GM23338 (cell line): ENCODE measurements around the gene KCTD2. TPM values are rescaled to one million over a fixed set of nuclear protein-coding genes. Genes with fewer than 3 reads are reported as not detected.
A peak's percentile ranks its signal among the peaks of the same experiment; 100 is the strongest.

Experiments used
- ATAC-seq: fragments of 200-7000 bp; cut with Tn5 transposase; 3 replicates; pipeline ENCODE4 v1.9.1; 2020
- DNase-seq: peaks from one replicate; pipeline ENCODE4 v3.0.0-alpha.2; 2015; ENCODE audit warnings: low spot score
- H2AFZ ChIP-seq: fragments of 200-600 bp; sonication (generic); 2 replicates; pipeline ENCODE4 v1.8.0; 2016; ENCODE audit warnings: antibody characterized with exemption, mild to moderate bottlenecking, moderate library complexity
- H3F3A ChIP-seq: fragments of 200-600 bp; sonication (generic); replicated peaks from 2 replicates; pipeline ENCODE4 v1.8.0; 2017; ENCODE audit warnings: antibody characterized with exemption, mixed run types, low read depth
- H3K27ac ChIP-seq: fragments of 200-600 bp; sonication (generic); 2 replicates; pipeline ENCODE4 v1.6.1; 2016; ENCODE audit warnings: low read depth
- H3K27me3 ChIP-seq: fragments of 200-600 bp; sonication (generic); 2 replicates; pipeline ENCODE4 v1.8.0; 2016; ENCODE audit warnings: mild to moderate bottlenecking, mixed run types, moderate library complexity; ENCODE audit not compliant: insufficient read depth
- H3K36me3 ChIP-seq: fragments of 200-600 bp; sonication (generic); 2 replicates; pipeline ENCODE4 v1.8.0; 2016; ENCODE audit warnings: mild to moderate bottlenecking; ENCODE audit not compliant: insufficient read depth
- H3K4me1 ChIP-seq: fragments of 200-600 bp; sonication (generic); 2 replicates; pipeline ENCODE4 v1.8.0; 2016; ENCODE audit warnings: mild to moderate bottlenecking, moderate library complexity; ENCODE audit not compliant: insufficient read depth
- H3K4me2 ChIP-seq: fragments of 200-600 bp; sonication (generic); 2 replicates; pipeline ENCODE4 v1.7.1; 2017; ENCODE audit warnings: mixed run types
- H3K4me3 ChIP-seq: fragments of 200-600 bp; sonication (generic); 2 replicates; pipeline ENCODE4 v1.6.1; 2016; ENCODE audit warnings: mixed run types
- H3K79me2 ChIP-seq: fragments of 200-600 bp; sonication (generic); replicated peaks from 2 replicates; pipeline ENCODE4 v1.8.0; 2017; ENCODE audit warnings: mild to moderate bottlenecking; ENCODE audit not compliant: insufficient read depth
- H3K9me2 ChIP-seq: fragments of 200-600 bp; sonication (generic); 2 replicates; pipeline ENCODE4 v1.8.0; 2017; ENCODE audit not compliant: insufficient read depth
- H4K20me1 ChIP-seq: fragments of 200-600 bp; sonication (generic); replicated peaks from 2 replicates; pipeline ENCODE4 v1.8.0; 2017; ENCODE audit warnings: mild to moderate bottlenecking; ENCODE audit not compliant: insufficient read depth
- H3K27ac Mint-ChIP-seq: 2 replicates; pipeline ENCODE4 v1.8.0; 2020; ENCODE audit warnings: inconsistent platforms, mild to moderate bottlenecking, moderate library complexity, mixed read lengths
- H3K27me3 Mint-ChIP-seq: 3 replicates; pipeline ENCODE4 v1.8.0; 2022; ENCODE audit warnings: low read depth, mild to moderate bottlenecking, moderate library complexity, mixed read lengths, inconsistent platforms; ENCODE audit not compliant: insufficient read depth, poor library complexity
- H3K36me3 Mint-ChIP-seq: 3 replicates; pipeline ENCODE4 v1.8.0; 2021; ENCODE audit warnings: low read depth, mild to moderate bottlenecking, inconsistent platforms, moderate library complexity, mixed read lengths
- H3K4me1 Mint-ChIP-seq: 3 replicates; pipeline ENCODE4 v1.8.0; 2020; ENCODE audit warnings: mild to moderate bottlenecking, inconsistent platforms, mixed read lengths
- H3K4me3 Mint-ChIP-seq: 3 replicates; pipeline ENCODE4 v1.8.0; 2021; ENCODE audit warnings: moderate library complexity, mild to moderate bottlenecking, inconsistent platforms, mixed read lengths
- H3K9me3 Mint-ChIP-seq: 3 replicates; pipeline ENCODE4 v1.8.0; 2020; ENCODE audit warnings: moderate library complexity, mild to moderate bottlenecking, inconsistent platforms, mixed read lengths
- CREB1 ChIP-seq: fragments of 250-450 bp; sonication (Bioruptor Pico); IDR thresholded peaks from 2 replicates; pipeline ENCODE4 v1.5.0; 2020; ENCODE audit warnings: low read depth, mild to moderate bottlenecking, moderate library complexity
- EZH2 ChIP-seq: fragments of 200-600 bp; sonication (generic); IDR thresholded peaks from one replicate; pipeline ENCODE4 v1.8.0; 2017; ENCODE audit warnings: antibody characterized with exemption, mild to moderate bottlenecking, low read depth; ENCODE audit not compliant: unreplicated experiment
- EZH2phosphoT487 ChIP-seq: fragments of 200-600 bp; sonication (generic); IDR thresholded peaks from one replicate; pipeline ENCODE4 v1.8.1; 2018; ENCODE audit warnings: antibody characterized with exemption; ENCODE audit not compliant: unreplicated experiment
- JUNB ChIP-seq: IDR thresholded peaks from one replicate; pipeline ENCODE4 v1.6.1; 2016; ENCODE audit warnings: antibody characterized with exemption; ENCODE audit not compliant: unreplicated experiment
- NANOG ChIP-seq: IDR thresholded peaks from 2 replicates; pipeline ENCODE4 v1.6.1; 2016; ENCODE audit warnings: antibody characterized with exemption, borderline replicate concordance
- POLR2AphosphoS5 ChIP-seq: IDR thresholded peaks from 2 replicates; pipeline ENCODE4 v1.6.1; 2016; ENCODE audit warnings: antibody characterized with exemption, low read depth
- STAT1 ChIP-seq: IDR thresholded peaks from one replicate; pipeline ENCODE4 v1.6.1; 2016; ENCODE audit warnings: antibody characterized with exemption; ENCODE audit not compliant: unreplicated experiment
- ZNF114 ChIP-seq: fragments of 250-450 bp; sonication (Bioruptor Pico); IDR thresholded peaks from 2 replicates; pipeline ENCODE4 v1.5.0; 2020; ENCODE audit warnings: mild to moderate bottlenecking, moderate library complexity
- ZNF331 ChIP-seq: fragments of 250-450 bp; sonication (Bioruptor Pico); IDR thresholded peaks from 2 replicates; pipeline ENCODE4 v1.5.0; 2020; ENCODE audit warnings: low read depth, mild to moderate bottlenecking, moderate library complexity
- polyA plus RNA-seq: library from polyadenylated mRNA; unstranded; fragments of >200 nt; fragmentation: Nextera tagmentation; extraction: Ambion mirVana; gene quantifications from 2 replicates; pipeline ENCODE4 v1.2.1, GENCODE V29; 2016
- total RNA-seq: library from RNA; depleted of rRNA; stranded (reverse); fragments of >200 nt; shearing (Covaris generic); gene quantifications from 2 replicates; pipeline ENCODE4 v1.2.3, GENCODE V29; 2014
- TF ChIP-seq, protein P1 (sequence below), 2 experiments: fragments of 200-600 bp in 1 of 2; sonication (generic) in 1 of 2; conservative IDR thresholded peaks; 2 replicates each; pipeline versions ENCODE4 v1.5.1 to v1.6.1; 2016 to 2017; ENCODE audit warnings: antibody characterized with exemption in 2 of 2, low read depth in 2 of 2, mild to moderate bottlenecking in 2 of 2, moderate library complexity in 1 of 2
- TF ChIP-seq, protein P2 (sequence below): IDR thresholded peaks from 2 replicates; pipeline ENCODE4 v1.6.1; 2016; ENCODE audit warnings: antibody characterized with exemption
- TF ChIP-seq, protein P3 (sequence below): IDR thresholded peaks from one replicate; pipeline ENCODE4 v1.6.1; 2018; ENCODE audit warnings: antibody characterized with exemption; ENCODE audit not compliant: unreplicated experiment
- TF ChIP-seq, protein P4 (sequence below): fragments of 250-450 bp; sonication (Bioruptor Pico); IDR thresholded peaks from 2 replicates; pipeline ENCODE4 v1.5.0; 2020; ENCODE audit warnings: mild to moderate bottlenecking, moderate library complexity

Gene KCTD2
- total and polyA plus RNA-seq, 2 experiments from 2014 or later = 7.4 to 30.0 TPM

DNA sequence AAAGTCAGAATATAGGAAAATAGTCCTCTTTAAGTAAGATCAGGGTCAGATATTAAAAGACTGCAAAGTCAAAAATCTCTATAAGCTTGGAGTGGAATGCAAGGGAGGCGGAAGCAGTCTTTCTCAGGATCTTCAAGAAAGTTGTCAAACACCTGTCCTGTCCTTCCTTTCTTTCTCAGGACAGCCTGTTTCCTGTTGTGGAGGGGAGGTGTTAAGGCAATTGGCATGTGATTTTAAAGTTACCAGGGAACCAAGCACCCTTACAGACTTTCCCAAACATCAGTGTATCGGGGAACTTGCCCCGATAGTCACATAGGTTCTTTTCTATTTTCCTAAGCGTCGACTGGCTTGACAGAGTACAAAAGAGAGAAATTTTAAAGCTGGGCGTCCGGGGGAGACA lies 2.3 kb upstream of the KCTD2 start:
- H3K27ac ChIP-seq = peak overlapping the region; percentile 95
- Mint-ChIP-seq H3K27me3 (peaks cover 14% of the 10 kb centered on the region), H3K4me1 (peaks cover 50% of the 10 kb centered on the region), H3K36me3 (peaks cover 45% of the 10 kb centered on the region), H3K9me3 (no peaks in the 10 kb centered on the region), H3K27ac (peak overlapping the region; percentile 94), H3K4me3 (peak overlapping the region; percentile 85)
- H3K4me3 ChIP-seq = peak overlapping the region; percentile 100
- peaks cover 40% of the 10 kb centered on the region for H3K4me1 ChIP-seq
- H2AFZ ChIP-seq = no peak overlapping the region
- ATAC-seq (no peak), DNase-seq (peak; percentile 60)
- peaks cover 59% of the 10 kb centered on the region for H3K79me2 ChIP-seq
- H4K20me1 ChIP-seq = peaks cover 18% of the 10 kb centered on the region
- TF ChIP-seq ZNF331 (CRISPR knock-in tag) = no peak
- TF ChIP-seq, protein P1, sequence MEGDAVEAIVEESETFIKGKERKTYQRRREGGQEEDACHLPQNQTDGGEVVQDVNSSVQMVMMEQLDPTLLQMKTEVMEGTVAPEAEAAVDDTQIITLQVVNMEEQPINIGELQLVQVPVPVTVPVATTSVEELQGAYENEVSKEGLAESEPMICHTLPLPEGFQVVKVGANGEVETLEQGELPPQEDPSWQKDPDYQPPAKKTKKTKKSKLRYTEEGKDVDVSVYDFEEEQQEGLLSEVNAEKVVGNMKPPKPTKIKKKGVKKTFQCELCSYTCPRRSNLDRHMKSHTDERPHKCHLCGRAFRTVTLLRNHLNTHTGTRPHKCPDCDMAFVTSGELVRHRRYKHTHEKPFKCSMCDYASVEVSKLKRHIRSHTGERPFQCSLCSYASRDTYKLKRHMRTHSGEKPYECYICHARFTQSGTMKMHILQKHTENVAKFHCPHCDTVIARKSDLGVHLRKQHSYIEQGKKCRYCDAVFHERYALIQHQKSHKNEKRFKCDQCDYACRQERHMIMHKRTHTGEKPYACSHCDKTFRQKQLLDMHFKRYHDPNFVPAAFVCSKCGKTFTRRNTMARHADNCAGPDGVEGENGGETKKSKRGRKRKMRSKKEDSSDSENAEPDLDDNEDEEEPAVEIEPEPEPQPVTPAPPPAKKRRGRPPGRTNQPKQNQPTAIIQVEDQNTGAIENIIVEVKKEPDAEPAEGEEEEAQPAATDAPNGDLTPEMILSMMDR (conservative IDR thresholded peaks at IDR 0.05; ENCODE audit: low read depth in 2 of 2) = no peak
- no peak for TF ChIP-seq ZNF114 (CRISPR knock-in tag)
- no peak for TF ChIP-seq EZH2phosphoT487
- no peak for TF ChIP-seq EZH2
- no peak for TF ChIP-seq POLR2AphosphoS5
- TF ChIP-seq, protein P2, sequence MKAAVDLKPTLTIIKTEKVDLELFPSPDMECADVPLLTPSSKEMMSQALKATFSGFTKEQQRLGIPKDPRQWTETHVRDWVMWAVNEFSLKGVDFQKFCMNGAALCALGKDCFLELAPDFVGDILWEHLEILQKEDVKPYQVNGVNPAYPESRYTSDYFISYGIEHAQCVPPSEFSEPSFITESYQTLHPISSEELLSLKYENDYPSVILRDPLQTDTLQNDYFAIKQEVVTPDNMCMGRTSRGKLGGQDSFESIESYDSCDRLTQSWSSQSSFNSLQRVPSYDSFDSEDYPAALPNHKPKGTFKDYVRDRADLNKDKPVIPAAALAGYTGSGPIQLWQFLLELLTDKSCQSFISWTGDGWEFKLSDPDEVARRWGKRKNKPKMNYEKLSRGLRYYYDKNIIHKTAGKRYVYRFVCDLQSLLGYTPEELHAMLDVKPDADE = no peak
- no peak for TF ChIP-seq JUNB
- TF ChIP-seq, protein P3, sequence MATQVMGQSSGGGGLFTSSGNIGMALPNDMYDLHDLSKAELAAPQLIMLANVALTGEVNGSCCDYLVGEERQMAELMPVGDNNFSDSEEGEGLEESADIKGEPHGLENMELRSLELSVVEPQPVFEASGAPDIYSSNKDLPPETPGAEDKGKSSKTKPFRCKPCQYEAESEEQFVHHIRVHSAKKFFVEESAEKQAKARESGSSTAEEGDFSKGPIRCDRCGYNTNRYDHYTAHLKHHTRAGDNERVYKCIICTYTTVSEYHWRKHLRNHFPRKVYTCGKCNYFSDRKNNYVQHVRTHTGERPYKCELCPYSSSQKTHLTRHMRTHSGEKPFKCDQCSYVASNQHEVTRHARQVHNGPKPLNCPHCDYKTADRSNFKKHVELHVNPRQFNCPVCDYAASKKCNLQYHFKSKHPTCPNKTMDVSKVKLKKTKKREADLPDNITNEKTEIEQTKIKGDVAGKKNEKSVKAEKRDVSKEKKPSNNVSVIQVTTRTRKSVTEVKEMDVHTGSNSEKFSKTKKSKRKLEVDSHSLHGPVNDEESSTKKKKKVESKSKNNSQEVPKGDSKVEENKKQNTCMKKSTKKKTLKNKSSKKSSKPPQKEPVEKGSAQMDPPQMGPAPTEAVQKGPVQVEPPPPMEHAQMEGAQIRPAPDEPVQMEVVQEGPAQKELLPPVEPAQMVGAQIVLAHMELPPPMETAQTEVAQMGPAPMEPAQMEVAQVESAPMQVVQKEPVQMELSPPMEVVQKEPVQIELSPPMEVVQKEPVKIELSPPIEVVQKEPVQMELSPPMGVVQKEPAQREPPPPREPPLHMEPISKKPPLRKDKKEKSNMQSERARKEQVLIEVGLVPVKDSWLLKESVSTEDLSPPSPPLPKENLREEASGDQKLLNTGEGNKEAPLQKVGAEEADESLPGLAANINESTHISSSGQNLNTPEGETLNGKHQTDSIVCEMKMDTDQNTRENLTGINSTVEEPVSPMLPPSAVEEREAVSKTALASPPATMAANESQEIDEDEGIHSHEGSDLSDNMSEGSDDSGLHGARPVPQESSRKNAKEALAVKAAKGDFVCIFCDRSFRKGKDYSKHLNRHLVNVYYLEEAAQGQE = no peak
- TF ChIP-seq CREB1 (CRISPR knock-in tag) = no peak
- no peak for TF ChIP-seq STAT1
- TF ChIP-seq NANOG = no peak
- TF ChIP-seq, protein P4, sequence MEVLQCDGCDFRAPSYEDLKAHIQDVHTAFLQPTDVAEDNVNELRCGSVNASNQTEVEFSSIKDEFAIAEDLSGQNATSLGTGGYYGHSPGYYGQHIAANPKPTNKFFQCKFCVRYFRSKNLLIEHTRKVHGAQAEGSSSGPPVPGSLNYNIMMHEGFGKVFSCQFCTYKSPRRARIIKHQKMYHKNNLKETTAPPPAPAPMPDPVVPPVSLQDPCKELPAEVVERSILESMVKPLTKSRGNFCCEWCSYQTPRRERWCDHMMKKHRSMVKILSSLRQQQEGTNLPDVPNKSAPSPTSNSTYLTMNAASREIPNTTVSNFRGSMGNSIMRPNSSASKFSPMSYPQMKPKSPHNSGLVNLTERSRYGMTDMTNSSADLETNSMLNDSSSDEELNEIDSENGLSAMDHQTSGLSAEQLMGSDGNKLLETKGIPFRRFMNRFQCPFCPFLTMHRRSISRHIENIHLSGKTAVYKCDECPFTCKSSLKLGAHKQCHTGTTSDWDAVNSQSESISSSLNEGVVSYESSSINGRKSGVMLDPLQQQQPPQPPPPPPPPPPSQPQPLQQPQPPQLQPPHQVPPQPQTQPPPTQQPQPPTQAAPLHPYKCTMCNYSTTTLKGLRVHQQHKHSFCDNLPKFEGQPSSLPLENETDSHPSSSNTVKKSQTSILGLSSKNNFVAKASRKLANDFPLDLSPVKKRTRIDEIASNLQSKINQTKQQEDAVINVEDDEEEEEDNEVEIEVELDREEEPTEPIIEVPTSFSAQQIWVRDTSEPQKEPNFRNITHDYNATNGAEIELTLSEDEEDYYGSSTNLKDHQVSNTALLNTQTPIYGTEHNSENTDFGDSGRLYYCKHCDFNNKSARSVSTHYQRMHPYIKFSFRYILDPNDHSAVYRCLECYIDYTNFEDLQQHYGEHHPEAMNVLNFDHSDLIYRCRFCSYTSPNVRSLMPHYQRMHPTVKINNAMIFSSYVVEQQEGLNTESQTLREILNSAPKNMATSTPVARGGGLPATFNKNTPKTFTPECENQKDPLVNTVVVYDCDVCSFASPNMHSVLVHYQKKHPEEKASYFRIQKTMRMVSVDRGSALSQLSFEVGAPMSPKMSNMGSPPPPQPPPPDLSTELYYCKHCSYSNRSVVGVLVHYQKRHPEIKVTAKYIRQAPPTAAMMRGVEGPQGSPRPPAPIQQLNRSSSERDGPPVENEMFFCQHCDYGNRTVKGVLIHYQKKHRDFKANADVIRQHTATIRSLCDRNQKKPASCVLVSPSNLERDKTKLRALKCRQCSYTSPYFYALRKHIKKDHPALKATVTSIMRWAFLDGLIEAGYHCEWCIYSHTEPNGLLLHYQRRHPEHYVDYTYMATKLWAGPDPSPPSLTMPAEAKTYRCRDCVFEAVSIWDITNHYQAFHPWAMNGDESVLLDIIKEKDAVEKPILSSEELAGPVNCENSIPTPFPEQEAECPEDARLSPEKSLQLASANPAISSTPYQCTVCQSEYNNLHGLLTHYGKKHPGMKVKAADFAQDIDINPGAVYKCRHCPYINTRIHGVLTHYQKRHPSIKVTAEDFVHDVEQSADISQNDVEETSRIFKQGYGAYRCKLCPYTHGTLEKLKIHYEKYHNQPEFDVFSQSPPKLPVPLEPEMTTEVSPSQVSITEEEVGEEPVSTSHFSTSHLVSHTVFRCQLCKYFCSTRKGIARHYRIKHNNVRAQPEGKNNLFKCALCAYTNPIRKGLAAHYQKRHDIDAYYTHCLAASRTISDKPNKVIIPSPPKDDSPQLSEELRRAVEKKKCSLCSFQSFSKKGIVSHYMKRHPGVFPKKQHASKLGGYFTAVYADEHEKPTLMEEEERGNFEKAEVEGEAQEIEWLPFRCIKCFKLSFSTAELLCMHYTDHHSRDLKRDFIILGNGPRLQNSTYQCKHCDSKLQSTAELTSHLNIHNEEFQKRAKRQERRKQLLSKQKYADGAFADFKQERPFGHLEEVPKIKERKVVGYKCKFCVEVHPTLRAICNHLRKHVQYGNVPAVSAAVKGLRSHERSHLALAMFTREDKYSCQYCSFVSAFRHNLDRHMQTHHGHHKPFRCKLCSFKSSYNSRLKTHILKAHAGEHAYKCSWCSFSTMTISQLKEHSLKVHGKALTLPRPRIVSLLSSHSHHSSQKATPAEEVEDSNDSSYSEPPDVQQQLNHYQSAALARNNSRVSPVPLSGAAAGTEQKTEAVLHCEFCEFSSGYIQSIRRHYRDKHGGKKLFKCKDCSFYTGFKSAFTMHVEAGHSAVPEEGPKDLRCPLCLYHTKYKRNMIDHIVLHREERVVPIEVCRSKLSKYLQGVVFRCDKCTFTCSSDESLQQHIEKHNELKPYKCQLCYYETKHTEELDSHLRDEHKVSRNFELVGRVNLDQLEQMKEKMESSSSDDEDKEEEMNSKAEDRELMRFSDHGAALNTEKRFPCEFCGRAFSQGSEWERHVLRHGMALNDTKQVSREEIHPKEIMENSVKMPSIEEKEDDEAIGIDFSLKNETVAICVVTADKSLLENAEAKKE (CRISPR knock-in tag) = no peak
- peaks cover 12% of the 10 kb centered on the region; the same call in 1 of the 2 replicates for H3K36me3 ChIP-seq
- peak overlapping the region; percentile 88 for H3K4me2 ChIP-seq
- H3K27me3 ChIP-seq = no peaks in the 10 kb centered on the region
- no peaks in the 10 kb centered on the region for H3K9me2 ChIP-seq
- peaks cover 53% of the 10 kb centered on the region for H3F3A ChIP-seq
